Adrenal gland (tissue), 5 donors: ENCODE results near the gene HOXD1.

Experiments used
- CTCF ChIP-seq, 6 experiments: fragments of 450-650 bp in 4 of 6; fragments of 200-600 bp in 2 of 6; sonication (generic) in 1 of 6; IDR thresholded peaks; 1 replicate in 5 of 6; 2 replicates in 1 of 6; pipeline versions ENCODE4 v1.5.1 to v1.8.0; 2016 to 2021; ENCODE audit warnings: antibody characterized with exemption in 6 of 6, mild to moderate bottlenecking in 2 of 6, moderate library complexity in 1 of 6
- POLR2A ChIP-seq, 2 donors: fragments of 450-650 bp; IDR thresholded peaks; one replicate each; pipeline ENCODE4 v1.6.1; 2017; ENCODE audit warnings: antibody characterized with exemption in 2 of 2, mild to moderate bottlenecking in 2 of 2, moderate library complexity in 1 of 2
- donor health status: DM: no; HTN: no; CAD: no.

GRCh38 chr2:176206682-176207081, 18.2 kb downstream of the HOXD1 start:
- TF ChIP-seq CTCF (IDR thresholded peaks at IDR 0.05): no peak
- no peak for TF ChIP-seq POLR2A (IDR thresholded peaks at IDR 0.05)
